GM18858 (cell line): ENCODE data around the gene NOP10.
"Not testable (repeated sequence)": the region's sequence is repeated elsewhere in the genome, so short reads cannot be mapped to it uniquely, and the experiment has no call there.

Source experiments
- ATAC-seq: cut with Tn5 transposase; IDR thresholded peaks from one replicate; pipeline ENCODE4 v1.9.1; 2021; ENCODE audit not compliant: unreplicated experiment

Gene NOP10

DNA sequence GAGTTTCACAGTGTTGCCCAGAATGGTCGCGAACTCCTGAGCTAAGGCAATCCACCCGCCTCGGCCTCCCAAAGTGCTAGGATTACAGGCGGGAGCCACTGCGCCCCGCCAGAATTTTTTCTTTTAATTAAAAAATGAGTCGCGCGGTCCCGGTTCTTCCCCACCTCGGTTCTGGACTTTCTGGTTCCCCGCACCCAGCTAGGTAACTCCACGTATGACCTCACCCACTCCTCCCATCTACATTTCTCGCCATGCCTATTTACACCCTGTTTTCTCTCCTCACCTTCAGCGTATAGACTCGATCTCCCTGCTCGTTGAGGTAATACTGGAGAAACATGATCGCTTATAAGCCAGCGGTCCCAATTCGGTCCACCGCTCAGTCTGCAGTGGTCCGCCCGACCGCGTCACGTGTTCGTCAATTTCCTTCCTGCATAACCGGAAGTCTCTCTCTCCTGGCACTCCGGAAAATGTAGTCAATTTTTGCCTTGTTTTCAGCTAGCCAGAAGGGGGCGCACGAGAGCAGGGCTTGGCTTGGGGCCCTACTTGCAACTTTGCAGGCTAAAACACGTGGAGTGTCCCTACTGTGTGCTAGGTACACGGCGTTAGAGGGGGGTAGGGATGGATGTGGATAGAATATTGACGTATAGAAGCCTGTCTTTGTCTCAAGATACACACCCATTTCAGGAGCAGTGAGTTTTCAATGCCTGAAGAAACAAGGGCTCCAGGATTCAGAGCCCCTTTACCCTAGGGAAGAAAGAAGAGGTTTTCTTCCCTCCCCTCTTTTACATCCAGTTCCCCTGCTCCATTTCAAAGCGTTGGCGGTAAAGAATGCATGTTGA lies at the start of gene NOP10, which contains the start of gene NUTM1:
Gene NOP10 (minus strand): TSS at position 400 of the 839 bp plus-strand sequence. CDS start 63 bp downstream, at position 337.
Gene NUTM1 (plus strand): TSS at position 579 of the 839 bp plus-strand sequence. CDS start 382 bp downstream, outside the sequence.
- ATAC-seq = peak; percentile 51

DNA sequence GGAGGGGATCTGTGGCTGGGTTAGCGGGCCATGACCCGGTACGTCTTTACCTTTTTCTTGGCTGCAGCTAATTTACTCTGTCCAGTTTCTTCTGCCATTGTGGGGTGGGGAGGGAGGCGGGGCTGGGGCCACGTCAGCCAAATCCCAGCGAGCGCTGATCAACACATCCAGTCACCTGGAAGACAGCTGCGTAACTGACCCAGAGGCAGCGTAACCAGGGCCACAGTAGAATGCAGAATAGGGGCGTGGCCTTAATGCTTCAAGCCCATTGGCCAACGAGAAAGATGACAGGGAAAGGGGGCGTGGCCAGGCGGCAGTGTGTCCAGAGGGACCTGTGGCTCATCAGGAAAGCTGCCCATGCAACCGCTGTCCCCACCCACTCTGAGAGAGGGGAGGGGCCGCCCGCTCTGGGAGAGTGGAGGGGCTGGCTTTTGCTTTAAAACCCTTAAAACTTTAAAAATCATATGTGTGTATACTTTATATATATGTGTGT lies 46.7 kb upstream of the NOP10 start:
- ATAC-seq = not testable (repeated sequence)

DNA sequence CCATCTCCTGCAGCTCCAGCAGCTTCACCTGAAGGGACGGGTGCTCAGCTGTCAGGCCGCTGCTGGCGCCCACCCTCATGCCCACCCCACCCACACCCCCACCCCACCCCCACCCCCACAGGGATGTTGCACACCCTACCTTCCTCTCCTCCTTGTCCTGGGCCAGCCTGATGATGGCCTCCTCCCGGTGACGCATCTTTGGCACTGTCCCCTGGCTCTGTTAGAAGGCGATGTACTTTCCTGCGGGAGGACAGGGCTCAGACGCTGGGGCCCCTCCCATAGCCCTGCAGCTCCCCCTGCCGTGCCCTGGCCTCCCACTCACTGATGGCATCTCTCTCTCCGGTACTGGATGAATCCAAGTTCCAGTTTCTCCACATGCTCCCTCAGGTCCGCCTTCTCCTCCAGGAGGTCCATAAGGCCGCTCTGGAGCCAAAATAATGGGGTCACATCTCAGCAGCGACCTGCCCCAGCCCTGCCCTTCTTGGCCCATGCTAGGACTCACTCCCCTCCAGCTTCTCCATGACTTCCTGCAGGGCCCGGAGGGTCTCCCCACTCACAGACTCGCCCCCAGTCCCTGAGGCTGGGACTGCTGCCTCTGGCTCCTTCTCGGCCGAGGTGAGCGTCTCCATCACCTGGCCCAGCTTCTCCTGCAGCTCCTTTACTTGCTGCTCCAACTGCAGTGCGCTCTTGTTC lies 39.0 kb upstream of the NOP10 start:
- ATAC-seq = not testable (repeated sequence)

DNA sequence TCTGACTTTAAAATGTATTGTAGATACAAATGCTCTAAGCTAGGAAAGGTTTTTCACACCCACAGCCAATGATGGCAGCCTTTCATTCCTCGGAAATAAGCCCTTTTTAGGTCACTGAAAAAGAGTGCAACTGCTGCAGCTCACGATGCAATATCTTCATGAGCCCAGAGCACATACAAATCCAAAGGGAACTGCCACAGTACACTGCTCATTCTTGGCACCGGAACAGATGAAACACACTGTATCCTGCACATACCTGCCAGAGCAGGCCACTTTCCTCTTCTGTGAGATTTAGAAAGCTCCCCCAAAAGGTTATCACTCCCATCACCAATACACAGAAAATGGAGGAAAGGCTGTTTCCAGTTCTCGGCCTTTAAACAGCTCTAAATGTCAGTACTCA lies 37.6 kb upstream of the NOP10 start:
- not testable (repeated sequence) for ATAC-seq

DNA sequence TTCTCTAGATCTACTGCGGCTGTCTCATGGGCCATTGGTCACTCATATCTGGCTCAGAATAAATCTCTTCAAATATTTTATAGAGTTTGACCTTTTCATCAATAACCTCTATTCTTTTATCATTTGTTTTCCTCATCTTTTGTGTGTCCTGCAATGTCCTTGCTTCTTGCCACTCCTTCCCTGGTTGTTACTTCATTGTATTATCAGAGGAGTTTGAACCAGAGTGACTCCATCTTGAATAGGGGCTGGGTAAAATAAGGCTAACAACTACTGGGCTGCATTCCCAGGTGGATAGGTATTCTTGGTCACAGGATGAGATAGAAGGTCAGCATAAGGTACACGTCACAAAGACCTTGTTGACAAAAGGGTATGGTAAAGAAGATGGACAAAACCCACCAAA lies 33.9 kb upstream of the NOP10 start:
- ATAC-seq = no peak

DNA sequence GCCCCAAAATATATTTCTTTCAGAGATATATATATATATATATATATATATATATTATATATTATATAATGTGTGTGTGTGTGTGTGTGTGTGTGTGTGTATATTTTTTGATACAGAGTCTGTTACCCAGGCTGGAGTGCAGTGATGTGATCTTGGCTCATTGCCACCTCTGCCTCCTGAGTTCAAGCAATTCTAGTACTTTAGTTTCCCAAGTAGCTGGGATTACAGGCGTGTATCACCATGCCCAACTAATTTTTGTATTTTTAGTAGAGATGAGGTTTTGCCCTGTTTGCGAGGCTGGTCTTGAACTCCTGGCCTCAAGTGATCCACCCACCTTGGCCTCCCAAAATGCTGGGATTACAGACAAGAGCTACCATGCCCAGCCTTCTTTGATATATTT lies 32.6 kb upstream of the NOP10 start:
- ATAC-seq = not testable (repeated sequence)

DNA sequence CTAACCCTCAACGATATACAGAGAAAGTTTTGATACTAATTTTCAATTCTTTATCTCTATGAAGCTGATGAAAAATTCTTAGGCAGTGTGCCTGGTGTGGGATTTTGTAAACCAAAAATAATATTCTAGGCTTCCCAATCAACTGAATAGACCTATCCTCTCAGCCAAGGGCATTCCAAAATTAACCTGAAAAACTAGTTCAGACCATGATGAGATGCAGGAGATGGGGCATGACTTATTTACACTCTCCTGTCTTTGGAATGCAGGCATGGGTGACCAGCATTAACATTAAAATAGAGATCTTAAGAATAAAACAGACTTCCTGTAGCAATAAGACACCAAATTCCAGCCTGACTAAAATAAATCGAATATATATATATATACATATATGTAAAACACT lies 31.9 kb upstream of the NOP10 start:
- no peak for ATAC-seq

DNA sequence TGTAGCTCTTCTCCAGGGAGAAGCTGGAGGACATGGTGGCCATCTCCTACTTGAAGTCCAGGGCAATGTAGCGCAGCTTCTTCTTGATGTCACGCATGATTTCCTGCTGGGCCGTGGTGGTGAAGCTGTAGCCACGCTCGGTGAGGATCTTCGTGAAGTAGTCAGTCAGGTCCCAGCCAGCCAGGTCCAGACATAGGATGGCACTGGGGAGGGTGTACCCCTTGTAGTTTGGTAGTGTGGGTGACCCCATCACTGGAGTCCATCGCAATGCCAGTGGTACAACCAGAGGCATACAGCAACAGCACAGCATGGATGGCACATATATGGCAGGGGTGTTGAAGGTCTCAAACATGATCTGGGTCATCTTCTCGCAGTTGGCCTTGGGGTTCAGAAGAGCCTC lies 31.0 kb upstream of the NOP10 start:
- ATAC-seq = no peak

DNA sequence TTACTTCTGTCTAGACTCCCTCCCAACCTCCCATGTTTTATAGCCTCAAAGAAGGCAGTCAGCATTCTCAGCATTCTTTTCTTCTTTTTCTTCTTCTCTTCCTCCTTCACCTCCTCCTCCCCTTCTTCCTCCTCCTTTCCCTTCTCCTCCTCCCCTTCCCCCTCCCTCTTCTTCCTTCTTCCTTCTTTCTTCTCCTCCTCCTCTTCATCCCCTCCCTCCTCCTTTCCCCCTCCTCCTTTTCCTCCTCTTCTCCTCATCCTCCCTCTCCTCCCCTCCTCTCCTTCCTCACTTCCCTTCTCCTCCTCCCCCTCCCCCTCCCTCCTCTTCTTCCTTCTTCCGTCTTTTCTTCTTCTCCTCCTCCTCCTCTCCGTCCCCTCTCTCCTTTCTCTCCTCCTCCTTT lies 27.7 kb upstream of the NOP10 start:
- ATAC-seq = no peak

DNA sequence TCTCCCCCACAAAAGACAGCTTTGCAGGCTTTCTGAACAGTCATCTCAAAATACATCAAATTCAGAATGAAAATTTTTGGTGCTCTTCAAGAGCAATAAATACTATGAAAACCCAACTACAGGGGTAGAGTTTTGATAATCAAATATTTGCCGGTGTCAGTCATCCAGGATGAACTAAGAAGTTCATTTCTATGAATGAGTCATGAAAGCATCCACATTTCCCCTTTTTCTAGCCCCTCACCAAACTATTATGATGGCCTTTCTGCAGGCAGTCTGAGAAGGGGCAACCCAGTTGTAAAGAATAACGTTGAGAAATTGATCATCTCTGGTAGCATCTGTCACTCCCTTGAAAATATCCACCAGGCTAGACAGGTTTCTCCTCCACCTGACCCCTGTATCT lies 27.2 kb upstream of the NOP10 start:
- ATAC-seq = no peak

DNA sequence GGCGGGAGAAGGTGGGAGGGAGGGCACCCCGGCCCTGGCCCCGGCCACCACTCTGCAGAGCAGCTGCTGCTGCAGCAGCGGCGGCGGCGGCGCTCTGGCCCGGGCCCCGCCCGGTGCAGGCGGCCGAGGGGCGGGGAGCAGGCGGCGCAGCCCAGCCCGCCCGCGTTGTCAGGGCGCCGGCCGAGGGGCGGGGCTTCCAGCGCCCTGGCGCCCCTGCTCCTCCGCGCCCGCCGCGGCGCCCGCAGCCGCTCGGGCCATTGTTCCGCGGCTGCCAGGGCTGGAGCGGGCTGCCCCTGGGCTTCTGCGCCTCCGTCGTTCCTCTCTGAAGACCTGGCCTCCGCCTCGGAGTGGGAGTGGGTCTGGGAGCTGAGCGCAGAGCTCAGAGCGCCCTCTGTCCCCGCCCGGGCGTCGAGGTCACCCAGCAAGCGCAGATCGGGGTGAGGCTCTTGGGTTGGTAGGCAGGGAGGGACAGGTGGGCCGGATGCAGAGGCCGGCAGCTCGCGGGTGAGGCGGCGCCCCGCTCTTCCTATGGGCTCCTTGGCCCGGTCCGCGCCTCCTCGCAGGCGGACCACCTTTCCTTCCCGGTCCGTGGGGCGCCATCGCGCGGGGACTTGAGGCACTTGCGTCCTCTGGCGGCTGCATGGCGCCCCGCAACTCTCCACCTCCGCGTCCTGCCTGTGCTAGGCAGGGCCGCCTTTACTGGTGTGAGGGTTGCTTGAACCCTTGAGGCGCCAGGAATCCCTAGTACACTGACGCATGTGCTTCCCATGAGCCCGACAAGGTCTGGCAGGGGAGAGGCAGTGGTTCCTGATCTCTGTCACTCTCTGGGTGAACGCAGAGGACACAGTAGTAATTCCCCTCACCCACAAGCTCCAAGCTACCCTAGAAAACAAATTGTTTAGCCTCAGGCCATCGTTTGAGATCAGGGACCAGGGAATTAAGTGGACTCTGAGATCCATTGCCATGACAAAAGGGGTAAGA lies 24.5 kb upstream of the NOP10 start, which contains the start of gene LPCAT4:
Gene LPCAT4 (minus strand): TSS at position 96 of the 981 bp plus-strand sequence. CDS start 96 bp downstream, outside the sequence.
- ATAC-seq = peak; percentile 52

DNA sequence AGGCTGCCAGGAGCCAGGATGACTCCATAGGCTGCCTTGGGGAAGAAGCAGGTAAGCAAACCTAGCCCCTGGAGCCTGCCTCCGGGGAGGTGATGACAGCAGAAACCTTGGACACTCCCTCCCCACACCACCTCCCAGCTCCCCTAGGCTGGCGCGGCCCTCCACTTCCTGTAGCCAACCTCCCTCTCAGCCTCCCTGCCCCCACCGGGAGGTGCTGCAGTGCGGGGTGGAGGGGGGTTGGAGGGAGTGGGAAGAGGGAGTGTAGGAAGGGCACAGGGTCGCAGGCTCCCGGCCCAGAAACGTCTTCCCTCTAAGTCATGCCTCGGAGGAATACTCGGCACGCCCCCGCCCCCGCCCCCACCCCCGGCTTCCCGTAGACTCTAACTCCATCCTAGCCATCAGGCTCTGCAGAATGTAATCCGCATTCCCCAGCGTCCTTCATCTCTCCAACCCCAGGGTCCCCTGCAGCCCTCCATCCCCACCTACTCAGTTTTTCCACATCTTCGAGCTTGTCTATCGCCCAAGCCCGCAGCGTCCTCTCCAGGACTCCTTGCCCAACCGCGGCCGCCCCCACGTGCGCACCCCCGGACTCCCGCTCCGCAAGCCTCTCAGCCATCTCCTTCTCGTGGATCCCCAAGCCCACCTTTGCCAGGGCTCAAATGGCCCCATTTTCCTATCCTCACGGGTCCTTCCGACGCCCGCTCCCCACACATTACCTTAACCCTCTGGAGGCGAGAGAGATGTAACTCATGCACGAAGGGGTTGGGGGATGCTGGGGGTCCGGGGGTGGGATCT lies 23.5 kb upstream of the NOP10 start:
- ATAC-seq = no peak

DNA sequence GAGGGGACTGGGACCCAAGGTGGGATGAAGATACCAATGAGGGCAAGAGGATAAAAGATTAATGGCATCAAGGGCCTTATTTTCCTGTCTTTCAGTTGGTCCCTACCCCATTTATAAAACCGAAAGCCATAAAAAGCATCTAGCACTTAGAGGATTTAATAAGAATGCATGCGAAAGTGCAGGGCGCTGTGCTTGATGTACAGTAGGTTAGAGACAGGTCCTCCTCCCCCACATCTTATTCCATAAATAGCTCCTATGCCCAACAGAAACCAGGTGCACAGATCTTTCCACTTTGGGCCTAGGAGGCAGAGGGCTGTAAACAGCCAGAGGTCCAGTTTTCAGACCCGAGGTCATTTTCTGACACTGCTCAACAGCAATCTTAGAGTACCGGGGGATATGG lies 22.9 kb upstream of the NOP10 start:
- ATAC-seq = no peak

DNA sequence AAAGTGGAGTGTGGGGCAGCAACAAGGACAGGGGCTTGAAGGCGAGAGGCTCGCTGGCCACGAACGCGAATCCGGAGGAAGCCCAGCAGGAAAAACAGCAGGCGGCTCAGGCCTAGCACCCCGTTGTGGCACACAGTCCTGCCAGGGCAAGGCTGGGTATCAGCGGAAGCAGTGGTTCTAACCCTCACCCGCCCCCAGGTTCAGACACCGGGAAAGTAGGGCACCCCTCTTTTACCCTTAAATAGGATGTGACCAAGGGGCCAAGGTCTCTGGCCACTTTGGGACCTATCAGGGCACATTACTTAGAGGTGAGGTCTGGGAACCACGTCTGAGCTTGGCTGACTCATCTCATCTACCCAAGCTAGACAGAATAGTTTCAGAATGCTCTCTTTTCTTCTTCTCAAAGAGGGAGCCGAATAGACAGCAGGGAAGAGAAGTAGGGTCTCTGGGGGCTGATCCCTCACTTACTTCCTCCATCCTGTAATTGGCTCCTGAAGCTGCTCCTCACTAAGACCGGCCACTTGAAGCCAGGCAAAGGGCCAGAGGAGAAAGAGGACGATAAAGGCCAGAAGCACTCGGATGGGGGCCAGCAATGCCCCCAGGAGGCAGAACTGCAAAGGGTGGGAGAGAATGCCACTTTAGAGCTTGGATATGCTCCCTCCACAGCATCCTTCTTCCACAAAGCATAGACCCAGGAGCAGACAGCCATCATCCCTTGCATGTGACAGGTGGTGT lies 22.3 kb upstream of the NOP10 start:
- no peak for ATAC-seq

DNA sequence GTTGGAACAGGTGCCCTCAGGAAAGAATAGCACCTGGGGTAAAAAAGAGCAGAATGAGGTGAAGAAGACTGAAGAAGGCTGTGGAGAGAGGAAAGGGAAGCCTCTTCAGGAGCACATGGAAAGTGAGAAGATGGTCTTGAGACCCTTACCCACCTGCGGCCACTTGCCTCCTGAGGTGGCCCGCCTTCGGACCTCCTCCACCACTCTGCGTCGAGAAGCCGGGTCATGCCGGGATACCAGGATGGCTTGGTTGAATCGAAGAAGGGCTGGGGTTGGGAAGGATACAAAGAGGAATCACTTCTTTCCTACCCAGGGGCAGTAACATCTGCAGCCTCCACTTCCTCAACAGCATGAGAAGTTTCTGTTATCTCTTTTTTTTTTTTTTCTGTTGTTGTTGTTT lies 21.1 kb upstream of the NOP10 start:
- ATAC-seq = no peak

DNA sequence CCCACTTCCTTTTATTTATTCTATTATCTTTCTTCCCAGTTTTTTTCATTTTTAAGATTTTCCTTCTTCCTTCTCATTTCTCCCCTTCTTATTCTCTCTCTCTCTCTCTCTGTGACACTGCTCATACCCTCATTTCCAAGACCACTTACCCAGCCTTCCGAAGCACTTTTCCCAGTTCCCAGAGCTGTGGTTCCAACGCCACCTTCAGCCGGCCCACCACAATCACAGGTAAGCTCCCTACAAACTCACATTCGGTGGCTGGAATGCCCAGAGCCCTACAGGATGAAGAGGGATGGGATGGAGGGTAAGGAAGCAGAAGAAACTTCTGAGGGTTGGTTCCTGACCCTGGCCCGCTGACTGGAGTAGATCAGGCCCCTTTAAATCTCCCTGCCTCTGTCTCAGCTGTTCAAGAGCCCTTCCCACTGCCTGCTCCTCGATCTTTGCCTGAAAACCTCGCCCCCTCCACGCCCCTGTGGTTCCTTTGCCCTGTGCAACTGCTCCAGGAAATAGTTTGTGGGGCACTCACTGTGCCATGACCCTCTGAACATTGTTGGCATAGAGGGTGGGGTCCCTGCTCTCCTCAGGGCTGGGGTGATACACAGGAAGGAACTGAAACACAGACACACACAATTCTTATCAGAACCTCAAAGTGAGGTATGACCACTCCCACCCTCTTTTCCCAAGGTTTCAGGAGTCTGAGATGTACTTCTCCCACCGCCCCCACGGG lies 19.3 kb upstream of the NOP10 start:
- ATAC-seq = no peak

DNA sequence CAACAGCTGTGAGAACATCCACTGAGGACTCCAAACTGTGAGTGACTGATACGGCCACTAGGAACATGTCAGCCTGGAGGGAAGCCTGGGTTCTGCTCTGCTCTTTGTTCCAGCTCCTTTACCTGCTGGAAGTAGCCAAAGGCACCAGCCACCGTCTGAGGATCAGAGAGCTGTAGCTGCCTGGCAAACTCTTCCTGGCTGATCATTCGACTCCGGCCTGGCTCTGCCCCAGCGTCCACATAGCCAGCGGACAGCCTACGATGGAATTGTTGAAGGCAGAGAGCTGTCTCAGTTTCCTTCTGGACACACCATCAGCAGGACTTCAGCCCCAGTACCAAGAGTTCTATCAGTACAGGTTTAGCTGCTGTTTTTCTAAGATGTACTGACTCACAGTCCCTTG lies 18.3 kb upstream of the NOP10 start:
- ATAC-seq = no peak

DNA sequence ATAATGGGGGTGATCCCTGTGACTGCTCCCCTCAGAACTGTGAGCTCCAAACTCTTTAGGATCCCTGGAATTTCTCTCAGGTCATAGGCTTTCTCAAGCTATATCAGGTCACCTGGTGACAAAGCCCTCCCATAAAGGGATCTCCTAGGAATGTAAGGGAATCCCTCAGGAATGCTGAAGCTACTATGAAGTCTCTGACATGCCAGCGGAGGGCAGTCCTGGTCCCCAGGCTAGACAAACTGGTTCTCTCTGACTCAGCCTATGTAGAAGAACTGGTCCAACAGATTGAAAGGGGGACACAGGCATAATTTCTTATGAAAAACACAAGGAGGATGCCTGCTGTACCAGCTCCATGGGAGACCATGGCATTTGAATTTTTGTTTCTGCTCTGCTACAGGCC lies 17.4 kb upstream of the NOP10 start:
- ATAC-seq = no peak

DNA sequence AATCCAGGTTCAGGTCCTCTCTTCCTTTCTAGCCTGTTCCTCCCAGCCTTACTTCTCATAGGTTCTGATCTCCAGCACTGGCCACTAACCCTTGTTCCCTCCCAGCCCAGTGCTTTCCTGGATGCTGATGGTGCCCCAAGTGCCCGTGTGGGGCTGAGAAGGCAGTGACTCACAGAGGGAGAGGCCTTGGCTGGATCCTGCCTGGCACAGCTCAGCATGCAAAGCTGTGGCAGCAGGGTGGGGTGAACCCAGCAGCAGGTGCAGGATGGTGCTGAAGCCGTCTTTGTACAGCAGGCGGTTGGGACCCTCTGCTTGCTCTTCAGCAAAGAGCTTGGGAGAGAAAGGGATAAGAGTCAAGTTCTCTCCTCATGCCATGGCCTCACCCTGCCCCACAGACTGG lies 16.5 kb upstream of the NOP10 start:
- no peak for ATAC-seq
